Cerebellar nuclear complex (tissue), 1 donor: ENCODE measurements around the gene MAGI2.
A peak's percentile ranks its signal among the peaks of the same experiment; 100 is the strongest.
"Not testable (repeated sequence)": the region's sequence is repeated elsewhere in the genome, so short reads cannot be mapped to it uniquely, and the experiment has no call there.

ENCODE experiments used
- DNase-seq, 2 experiments: peaks; one replicate each; lab custom pipeline; 2025; lab: John Stamatoyannopoulos, UW

Gene MAGI2

DNA sequence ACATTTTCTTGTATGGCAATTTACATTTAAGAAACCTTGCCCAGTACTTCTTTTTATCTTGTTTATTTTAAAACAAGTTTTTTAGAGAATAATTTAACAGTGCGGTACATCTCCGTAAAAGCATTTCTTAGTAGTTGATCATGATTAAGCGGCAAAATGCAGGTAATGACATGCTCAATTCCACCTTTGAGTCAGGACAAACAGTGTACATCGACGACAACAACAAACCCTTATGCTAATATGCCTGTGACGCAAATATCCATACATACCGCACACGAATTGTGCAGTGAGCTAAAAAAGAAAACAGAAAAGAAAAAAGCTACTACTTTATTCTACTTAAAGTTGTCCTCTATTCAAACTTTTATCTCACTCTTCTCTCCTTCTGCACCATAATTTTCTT is 1.9 kb downstream of the MAGI2 start:
- no peak for DNase-seq

DNA sequence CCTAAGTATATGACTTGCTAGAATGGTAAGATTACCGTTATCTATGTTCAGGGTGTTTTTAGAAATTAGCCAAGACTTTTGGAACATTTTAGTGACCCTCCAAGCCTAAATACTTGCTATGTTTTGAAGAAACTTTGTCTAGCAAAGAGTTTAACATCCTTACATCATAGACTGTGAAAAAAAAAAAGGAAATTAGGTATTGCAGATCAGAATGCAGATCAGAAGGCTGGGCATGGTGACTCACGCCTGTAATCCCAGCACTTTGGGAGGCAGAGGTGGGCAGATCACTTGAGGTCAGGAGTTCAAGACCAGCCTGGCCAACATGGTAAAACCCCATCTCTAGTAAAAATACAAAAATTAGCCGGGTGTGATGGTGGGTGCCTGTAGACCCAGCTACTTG is 10.7 kb downstream of the MAGI2 start:
- DNase-seq, result not testable (repeated sequence)

DNA sequence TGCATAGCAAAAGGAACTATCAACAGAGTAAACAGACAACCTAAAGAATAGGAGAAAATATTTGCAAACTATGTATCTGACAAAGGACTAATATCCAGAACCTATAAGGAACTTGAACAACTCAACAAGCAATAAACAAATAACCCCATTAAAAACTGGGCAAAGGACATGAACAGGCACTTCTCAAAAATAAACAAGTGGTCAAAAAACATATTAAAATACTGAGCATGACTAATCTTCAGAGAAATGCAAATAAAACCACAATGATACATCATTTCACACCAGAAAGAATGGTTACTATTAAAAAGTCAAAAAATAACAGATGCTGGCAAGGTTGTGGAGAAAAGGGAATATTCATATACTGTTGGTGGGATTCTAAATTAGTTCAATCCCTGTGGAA is 17.1 kb downstream of the MAGI2 start:
- no peak for DNase-seq

DNA sequence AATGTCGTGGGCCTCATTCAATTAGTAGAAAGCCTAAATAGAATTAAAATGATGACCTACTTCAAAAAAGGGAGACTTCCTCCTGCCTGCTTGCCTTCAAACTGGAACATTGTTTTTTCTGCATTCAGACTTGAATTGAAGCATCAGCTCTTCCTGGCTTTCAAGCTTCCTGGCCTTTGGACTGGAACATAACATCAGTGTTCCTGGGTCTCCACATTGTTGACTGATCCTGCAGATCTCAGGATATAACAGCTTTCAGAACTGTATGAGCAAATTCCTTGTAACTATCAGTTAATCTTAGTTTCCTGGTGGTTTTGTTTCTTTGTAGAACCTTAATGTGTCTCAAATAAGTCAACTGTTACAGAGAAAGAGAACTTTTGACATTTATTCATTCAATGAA is 18.6 kb downstream of the MAGI2 start:
- no peak for DNase-seq

DNA sequence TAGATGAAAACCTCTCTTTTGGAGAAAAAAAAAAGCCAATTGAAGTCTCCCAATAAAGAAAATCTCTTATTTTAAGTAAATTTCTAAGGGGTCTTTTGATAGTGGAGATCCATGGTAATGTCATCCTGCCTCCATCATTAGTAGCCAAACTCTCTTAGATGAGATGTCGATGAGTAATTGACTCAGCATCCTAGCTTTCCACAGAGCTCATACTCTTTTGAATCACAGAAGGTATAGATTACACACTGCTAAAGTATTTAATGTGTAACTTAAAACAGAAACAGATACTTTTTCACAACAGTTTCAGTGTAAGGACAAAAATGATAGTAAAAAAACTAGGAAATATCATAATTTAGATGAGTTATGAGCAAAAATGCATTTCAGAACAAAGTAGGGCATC is 19.4 kb downstream of the MAGI2 start:
- no peak for DNase-seq

DNA sequence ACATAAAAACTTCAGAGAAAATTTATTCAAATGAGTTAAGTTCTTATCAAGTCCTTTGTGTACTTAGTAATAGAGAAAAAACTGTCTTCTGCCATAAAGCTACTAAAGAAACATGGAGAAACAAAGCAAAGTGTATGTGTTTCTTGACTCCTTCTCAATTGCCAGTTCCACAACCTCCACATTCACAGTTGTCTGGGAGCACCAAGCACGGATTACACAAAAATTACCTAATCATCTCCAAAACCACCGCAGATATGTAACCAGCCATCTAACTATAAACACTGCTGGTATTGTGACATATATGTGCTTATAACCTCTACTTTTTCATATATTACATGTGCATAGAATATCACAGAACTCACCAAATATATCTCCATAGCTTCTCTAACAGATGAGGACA is 23.1 kb downstream of the MAGI2 start:
- DNase-seq, result no peak

DNA sequence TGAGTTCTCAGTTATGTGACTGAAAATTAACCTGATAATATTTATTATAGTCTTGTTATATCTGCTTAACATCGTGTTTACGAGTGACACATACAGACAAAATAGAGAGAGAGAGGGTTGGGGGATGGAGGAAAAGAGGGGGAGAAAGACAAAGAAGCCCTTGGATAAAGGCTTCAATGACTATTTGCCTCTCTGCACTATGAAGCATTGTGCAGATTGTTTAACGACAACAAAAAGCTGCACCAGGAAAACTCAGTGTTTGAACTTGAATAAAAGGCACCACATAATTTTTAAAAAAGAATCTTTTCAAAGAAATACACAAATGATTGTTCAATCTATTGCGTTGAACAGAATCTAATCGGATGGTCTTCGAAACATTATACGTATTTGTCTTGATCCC is 27.8 kb downstream of the MAGI2 start:
- no peak for DNase-seq

DNA sequence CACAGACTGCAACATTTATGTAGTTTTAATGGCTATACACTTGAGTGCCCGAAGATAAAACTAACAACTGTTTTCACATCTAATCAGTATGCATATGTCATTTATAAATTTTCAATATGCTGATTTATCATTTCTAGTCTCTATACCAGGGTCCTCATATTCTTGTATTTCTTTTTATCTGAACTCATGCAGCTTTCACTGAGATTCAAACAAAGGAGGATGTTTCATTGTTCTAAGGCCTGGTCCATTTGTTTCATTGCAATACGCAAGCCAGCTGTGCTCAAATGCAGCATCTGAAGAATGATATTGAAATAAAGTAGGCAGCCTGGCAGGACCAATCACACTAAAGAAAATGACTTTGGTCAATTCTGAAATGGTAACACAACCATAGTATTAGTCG is 31.7 kb downstream of the MAGI2 start:
- no peak for DNase-seq

DNA sequence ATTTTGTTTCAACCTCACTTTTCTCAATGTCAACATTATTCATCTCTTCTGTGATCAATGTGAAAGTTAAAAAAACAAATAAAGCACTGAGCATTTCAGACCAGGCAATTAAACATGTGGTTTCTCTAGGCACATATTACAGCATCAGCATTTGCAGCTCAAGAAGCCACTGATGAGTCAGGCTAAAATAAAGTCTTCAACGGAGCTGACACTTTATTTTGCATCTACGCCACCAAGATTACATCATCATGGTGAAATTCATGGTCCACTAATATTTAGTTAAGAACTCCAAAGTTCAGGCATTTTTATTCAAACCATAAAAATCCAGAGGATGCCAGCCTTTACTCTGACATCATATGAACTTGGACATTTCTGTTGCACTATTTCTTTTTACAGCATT is 33.0 kb downstream of the MAGI2 start:
- DNase-seq, result no peak

DNA sequence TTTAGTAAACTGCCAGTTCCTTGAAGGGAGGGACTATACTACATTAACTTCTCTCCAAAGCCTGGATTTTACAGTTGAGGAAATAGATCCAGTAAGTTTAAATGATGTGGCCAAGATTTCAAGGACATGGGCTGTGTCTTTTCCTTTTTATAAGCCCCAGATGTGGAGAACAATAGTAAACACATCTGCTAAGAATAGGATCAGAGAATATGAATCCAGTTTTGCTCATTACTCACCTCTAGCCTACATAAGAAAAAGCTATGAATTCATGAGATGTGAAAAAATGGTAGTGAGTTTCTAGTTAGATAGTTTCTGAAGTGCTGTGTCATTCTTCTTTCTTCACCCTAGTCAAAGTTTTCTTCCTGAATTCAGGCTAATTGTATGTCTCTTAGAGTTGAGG is 38.6 kb downstream of the MAGI2 start:
- no peak for DNase-seq

DNA sequence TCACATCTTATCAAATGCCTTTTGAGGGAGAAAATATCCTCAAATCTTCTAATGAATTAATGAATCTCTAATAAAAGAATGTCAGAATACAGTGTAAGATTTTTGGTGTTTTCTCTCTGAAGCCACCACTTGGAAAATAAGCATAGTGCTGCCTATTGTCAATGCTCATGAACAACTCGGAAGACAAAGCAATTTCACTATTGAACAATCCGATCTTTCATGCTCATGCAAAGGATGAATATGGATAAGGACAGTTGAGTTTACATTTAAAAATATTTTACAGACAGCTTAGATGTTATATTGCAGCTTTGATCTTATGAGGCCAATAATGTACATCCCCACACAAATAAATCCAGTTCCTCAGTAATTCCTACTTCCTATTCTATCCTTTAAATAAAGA is 40.6 kb downstream of the MAGI2 start:
- DNase-seq, result no peak

DNA sequence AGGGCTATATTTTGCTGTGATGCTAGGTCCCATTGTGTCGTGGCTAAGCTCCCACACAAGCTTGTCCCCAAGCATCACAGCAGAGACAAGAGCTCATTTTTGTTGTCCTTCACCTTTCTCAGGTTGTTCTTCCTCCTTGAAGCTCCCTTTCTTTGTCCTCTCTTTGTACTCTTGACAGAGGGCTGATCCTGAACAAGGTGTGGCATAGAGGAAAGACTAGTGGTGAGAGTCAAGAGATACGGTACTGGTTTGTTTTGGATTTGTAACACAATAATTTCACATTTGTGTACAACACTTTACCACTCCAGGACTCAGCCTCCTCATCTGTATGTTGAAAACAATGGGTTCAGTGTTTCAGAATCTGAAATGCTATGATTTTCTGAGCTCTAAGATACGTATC is 41.0 kb downstream of the MAGI2 start:
- DNase-seq, result peak in 1 of 2 experiments; percentile 10

DNA sequence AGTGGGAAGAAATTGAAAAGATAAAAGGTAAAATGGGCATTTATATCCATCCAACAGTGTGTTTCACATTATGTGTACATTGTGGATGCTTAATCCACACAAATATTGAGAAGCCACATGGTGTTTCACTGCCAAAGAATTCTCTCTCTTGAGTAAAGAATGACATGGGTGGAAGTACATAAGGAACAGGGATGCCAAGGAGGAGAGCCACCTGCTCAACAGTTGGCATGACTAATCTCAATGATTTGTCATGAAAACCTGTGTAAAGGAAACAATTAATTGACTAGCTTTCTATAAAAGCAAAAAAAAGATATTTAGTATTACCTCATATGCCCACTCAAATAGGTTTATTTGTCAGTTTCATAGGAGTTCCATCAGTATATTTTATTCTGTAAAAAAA is 43.1 kb downstream of the MAGI2 start:
- no peak for DNase-seq

DNA sequence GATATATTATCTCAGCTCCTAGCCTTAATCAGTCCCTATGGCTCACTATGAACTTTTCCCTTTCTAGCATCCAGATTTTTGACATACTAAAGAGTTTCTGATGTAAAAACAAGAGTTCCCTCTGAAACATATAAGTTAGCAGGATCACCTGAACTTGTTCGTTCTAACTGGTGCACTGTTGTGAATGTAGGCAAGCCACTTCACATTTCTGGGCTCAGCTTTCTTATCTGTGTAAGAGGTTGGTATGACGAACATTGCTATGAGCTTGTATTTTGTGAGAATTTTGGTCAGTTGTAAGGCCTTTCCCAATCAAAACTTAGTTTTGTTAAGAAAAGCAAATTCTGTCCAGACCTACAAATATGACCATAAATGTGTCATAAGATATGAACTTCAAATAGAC is 46.1 kb downstream of the MAGI2 start:
- no peak for DNase-seq

DNA sequence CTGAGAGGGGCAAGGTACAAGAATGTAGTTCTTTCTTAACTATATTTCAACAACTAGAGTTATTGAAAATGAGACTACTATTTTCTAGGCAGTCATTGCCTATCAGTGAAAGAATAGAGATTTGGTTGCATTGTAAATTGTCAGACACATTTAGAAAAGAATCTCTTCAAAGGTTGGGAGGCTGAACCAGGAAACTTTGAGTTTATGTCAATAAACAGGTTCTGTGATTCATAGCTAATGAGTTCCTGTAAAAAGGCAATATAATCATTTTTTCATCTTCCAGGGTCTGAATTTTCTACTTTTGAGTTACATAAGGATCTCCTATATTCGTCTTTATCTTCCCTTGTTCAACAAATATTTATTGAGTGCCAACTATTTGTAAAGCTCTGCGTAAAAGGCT is 47.1 kb downstream of the MAGI2 start:
- DNase-seq, result no peak

DNA sequence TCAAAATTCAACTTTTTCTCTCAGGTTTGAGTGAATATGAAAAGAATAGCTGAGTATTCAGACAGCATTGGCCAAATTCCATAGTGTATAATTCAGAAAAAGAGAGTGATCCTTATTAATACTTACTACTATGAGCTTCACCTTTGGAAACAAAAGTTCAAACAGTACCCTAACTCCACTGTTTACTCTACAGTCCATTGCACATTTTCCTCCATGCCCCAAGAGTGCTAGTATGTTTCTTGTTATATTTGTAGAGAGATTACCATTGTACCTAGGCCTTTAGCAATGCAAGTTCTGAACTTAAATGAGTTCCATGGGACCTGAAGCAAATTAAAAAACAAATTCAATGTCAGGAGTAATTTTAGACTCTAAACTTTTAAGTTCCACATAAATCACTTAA is 48.1 kb downstream of the MAGI2 start:
- no peak for DNase-seq

DNA sequence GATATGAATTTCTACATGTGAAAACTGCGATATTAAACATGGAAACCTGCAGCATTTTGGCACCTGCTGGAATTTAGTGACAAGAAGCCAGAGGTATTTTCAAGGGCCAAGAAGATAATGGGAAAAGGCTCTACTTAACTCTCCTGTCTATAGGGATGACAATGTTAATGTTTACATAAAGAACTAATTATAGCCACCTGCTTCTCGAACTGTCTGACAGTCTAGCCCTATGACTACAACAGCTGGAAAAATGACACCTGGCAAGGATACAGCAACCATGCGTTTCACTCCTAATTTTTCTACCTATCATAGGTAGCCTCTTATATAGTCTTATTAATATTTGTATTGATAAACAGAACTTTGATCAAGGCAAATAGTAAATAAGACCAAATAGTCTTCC is 49.6 kb downstream of the MAGI2 start:
- DNase-seq, result no peak

DNA sequence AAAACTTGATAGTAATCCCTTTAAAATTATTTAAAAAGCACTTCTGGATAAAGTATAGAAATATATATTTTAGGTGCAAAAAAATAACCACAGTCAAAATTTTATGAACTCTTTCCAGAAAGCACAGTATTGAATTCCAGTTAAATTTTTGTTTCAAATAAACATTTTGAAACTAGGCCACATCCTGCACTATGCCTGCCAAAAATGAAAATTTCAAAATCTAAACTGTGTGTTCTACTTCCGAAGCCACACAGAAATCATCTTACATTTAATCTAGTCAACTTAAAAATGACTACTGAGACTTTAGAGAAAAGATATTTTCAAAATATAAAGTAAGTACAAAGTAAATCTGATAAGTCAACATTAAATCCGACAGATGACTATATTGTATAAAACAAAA is 50.0 kb downstream of the MAGI2 start:
- no peak for DNase-seq

DNA sequence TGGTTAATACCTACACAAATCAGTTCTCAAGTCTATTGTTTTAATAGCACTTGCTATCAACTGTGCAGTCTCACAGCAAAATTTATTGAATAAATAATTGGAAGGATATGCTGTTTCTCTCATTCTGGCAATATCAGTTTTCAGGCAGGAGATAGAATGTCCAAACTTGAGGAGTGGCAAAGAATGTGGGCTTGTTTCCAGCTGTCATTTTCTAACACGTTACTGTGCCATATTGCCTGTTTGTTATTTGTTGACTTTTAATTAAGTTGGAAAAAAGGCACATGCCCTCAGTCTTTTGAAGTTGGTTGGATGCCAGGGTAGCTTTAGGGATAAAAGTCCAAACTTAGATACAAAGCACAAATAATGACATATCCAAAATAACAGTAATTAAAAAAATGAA is 52.2 kb downstream of the MAGI2 start:
- no peak for DNase-seq

DNA sequence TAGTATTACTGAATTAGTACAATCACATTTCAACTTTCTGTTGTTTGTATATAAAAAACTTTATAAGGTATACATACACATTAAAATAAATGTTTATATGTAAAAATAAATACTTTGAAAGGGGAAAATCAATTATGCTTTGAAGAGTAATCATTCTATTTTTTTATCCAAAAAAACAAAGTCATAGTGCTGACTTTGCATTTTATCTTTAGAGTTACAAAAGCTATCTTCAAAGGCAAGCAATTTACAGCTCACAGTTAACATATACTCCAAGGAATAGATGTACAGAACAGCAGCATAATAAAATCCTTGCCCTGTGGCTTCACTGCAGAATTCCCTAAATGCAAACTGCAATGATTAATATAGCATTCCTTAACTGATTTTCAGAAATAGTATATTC is 53.2 kb downstream of the MAGI2 start:
- no peak for DNase-seq

DNA sequence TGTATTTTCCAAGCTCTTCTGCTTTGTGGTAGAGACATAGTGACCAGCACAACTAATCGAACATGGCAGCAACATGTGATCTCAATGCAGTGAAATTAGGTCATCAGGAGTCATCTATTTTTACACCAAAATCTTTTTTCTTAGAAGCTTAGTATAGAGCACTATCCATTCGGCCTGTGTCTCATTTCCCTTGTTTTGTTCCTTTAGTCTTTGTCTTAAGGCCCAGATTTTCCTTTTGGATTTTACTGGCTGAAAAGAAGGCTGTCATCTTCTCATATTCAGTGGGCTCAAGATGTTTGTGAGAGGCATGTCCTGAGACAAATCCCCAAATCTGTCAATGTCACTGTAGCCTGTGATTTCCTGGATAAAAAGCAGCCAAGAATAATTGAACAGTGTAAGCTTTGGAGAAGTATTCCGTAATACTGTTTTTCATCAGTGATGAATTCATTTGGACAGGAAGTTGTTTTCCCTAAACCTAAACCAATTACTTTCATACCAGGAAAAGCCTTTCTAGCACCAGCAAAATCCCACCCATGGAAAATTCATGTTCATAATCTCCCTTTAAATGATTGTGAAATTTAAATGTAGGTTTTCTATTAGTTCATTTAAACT is 55.2 kb downstream of the MAGI2 start:
- no peak for DNase-seq

DNA sequence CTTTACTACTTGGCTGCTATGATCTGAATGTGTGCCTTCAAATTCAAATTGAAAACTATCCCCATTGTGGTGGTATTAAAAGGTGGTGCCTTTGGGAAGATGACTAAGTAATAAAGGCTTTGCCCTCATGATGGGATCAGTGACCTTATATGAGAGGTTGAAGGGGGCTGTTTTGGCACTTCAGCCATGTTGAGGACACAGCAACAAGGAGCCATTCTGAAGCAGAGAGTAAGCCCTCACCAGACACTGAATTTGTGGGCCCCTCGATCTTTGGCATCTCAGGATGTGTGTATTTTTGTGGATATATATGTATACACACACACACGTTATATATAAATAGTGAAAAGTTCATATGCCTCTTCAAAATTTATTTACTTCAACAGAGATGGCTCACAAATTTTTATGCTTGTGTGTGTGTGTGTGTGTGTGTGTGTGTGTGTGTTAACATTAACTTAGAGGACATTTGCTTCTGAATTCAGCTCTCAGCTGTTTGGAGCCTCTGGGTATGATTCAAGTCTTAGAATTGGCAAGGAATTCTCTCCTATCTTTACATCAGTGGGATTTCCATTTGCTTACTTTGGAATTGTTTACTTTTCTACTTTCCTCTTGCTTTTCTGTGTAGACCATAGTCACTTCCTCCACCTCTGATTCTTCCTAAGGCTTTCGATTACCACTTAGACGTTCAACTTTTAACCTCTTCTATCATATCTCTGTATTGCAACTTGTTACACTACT is 66.6 kb downstream of the MAGI2 start:
- DNase-seq, result no peak

DNA sequence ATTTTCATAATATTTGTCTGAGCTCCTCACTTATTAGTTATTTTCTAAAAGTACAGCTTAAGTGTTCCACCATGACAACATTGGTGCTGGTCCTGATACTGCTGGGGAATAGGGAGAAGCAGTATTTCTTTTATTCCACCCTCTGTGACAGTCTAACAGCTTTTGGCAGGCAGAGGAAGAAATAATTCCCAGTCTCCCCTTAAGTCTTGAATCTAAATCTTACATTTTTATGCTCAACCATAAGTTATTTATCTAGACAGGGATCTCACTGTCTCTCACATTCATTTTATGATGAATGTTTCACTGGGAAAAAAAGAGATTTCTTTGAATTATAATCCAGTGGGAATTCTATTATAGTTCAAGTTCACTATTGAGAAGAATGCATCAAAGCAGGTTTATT is 71.5 kb downstream of the MAGI2 start:
- no peak for DNase-seq

DNA sequence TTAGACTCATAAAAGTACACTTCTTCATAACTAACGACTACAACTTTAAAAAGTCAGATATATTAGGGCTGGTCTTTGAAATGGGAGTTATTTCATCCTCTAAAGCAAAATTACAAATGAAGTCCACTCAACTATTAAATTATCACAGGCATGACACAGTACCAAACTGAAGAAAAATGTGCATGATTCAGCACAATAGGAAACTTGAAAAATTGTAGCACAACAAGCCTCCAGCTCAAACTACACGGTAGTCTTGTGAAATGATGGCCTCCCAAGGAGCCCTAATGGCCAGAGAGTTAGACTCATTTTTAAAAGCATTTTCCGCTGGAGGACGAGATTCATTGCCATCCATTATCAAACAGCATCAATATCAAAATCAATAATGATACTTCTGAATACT is 76.4 kb downstream of the MAGI2 start:
- DNase-seq, result no peak
